Tracheal epithelial cell (primary cell): ENCODE data around the gene LAS1L. TPM values are rescaled to one million over a fixed set of nuclear protein-coding genes. Genes with fewer than 3 reads are reported as not detected.

ENCODE experiments used
- total RNA-seq: library from RNA; depleted of rRNA; stranded (reverse); fragments of >200 nt; gene quantifications from 2 replicates; pipeline ENCODE4 v1.2.1, GENCODE V29; 2014

Gene LAS1L
- total RNA-seq: 17.9 and 28.7 TPM in 2 replicates

GRCh38 chrX:65534450-65535292, at the start of gene LAS1L:
LAS1L (minus strand) TSS chrX:65534787; CDS start chrX:65534715, 72 bp downstream.

Other genes starting within 250 kb of the LAS1L start
- 95.9 and 203 TPM in 2 replicates for gene MSN, start 132.9 kb upstream of the LAS1L start, total RNA-seq